Endothelial cell of umbilical vein (primary cell): Measurements from ENCODE around the gene RNF112. TPM values are rescaled to one million over a fixed set of nuclear protein-coding genes. Genes with fewer than 3 reads are reported as not detected.
A peak's percentile ranks its signal among the peaks of the same experiment; 100 is the strongest.
"Not testable (repeated sequence)": the region's sequence is repeated elsewhere in the genome, so short reads cannot be mapped to it uniquely, and the experiment has no call there.

Source experiments
- BruUV-seq: library from RNA; stranded (reverse); fragments of 400-500 nt; replicated peaks from 2 replicates; lab custom pipeline; 2021; lab: Mats Ljungman, UMichigan
- CTCF ChIA-PET: fragments of 300-600, 350-600 bp; sonication (Branson Sonifier 250); formaldehyde crosslinking; loops from one replicate; lab custom pipeline; 2021; ENCODE audit warnings: antibody characterized with exemption, inconsistent platforms; lab: Charles Lee
- POLR2A ChIA-PET: fragments of 300-600, 350-600 bp; sonication (Branson Sonifier 250); formaldehyde crosslinking; loops from one replicate; lab custom pipeline; 2021; ENCODE audit warnings: antibody characterized with exemption, inconsistent platforms; lab: Charles Lee
- DNase-seq: peaks from one replicate; pipeline ENCODE4 v3.0.0-alpha.2; 2011; ENCODE audit warnings: low read depth, low spot score
- FAIRE-seq: peaks from 2 replicates; lab custom pipeline; 2011; peaks lifted over from hg19 to GRCh38; lab: Jason Lieb, UNC
- H2AFZ ChIP-seq: 2 replicates; pipeline ENCODE4 v1.6.0; 2012; ENCODE audit warnings: low read depth, low read length, control low read depth, inconsistent platforms
- H3K27ac ChIP-seq: 2 replicates; pipeline ENCODE4 v1.5.1; 2011; ENCODE audit warnings: low read depth, mild to moderate bottlenecking, control low read depth, low read length, moderate library complexity; ENCODE audit not compliant: insufficient read depth
- H3K27me3 ChIP-seq, 2 experiments: 2 replicates each; pipeline versions ENCODE4 v1.6.0 to v1.6.1; 2011; ENCODE audit warnings: low read length in 2 of 2, mixed read lengths in 1 of 2; ENCODE audit not compliant: control insufficient read depth in 2 of 2, insufficient read depth in 2 of 2
- H3K36me3 ChIP-seq, 2 experiments: 2 replicates in 1 of 2; 3 replicates in 1 of 2; pipeline ENCODE4 v1.5.1; 2011; ENCODE audit warnings: low read length in 2 of 2, mild to moderate bottlenecking in 1 of 2, moderate library complexity in 1 of 2; ENCODE audit not compliant: control insufficient read depth in 2 of 2, insufficient read depth in 2 of 2; ENCODE audit errors: extremely low read depth in 1 of 2
- H3K4me1 ChIP-seq: 3 replicates; pipeline ENCODE4 v1.5.1; 2011; ENCODE audit warnings: mild to moderate bottlenecking, low read length; ENCODE audit not compliant: control insufficient read depth, insufficient read depth; ENCODE audit errors: extremely low read depth
- H3K4me2 ChIP-seq: 2 replicates; pipeline ENCODE4 v1.6.1; 2011; ENCODE audit warnings: low read length, control low read depth, mixed read lengths; ENCODE audit not compliant: insufficient read depth
- H3K4me3 ChIP-seq, 3 experiments: fragments of 200-600 bp in 1 of 3; sonication (generic), shearing (Covaris generic) in 1 of 3; replicated peaks in 1 of 3; 2 replicates each; pipeline ENCODE4 v1.5.1; 2011 to 2016; ENCODE audit warnings: control low read depth in 3 of 3, low read length in 3 of 3, mild to moderate bottlenecking in 2 of 3, inconsistent platforms in 1 of 3, low read depth in 1 of 3, moderate library complexity in 1 of 3; ENCODE audit not compliant: insufficient read depth in 1 of 3
- H3K79me2 ChIP-seq: 2 replicates; pipeline ENCODE4 v1.6.0; 2012; ENCODE audit warnings: low read length, inconsistent platforms; ENCODE audit not compliant: control insufficient read depth, insufficient read depth
- H3K9ac ChIP-seq: replicated peaks from 2 replicates; pipeline ENCODE3; 2011; ENCODE audit warnings: low read length, control low read depth; ENCODE audit not compliant: insufficient read depth; ENCODE audit errors: extremely low read depth
- H3K9me1 ChIP-seq: replicated peaks from 3 replicates; pipeline ENCODE4 v1.6.0; 2011; ENCODE audit warnings: mild to moderate bottlenecking, low read length; ENCODE audit not compliant: control insufficient read depth, insufficient read depth; ENCODE audit errors: extremely low read depth
- H3K9me3 ChIP-seq: replicated peaks from 2 replicates; pipeline ENCODE4 v1.5.1; 2012; ENCODE audit warnings: low read length, inconsistent platforms; ENCODE audit not compliant: control insufficient read depth, insufficient read depth
- H4K20me1 ChIP-seq: replicated peaks from 2 replicates; pipeline ENCODE3; 2011; ENCODE audit warnings: mild to moderate bottlenecking, low read length; ENCODE audit not compliant: control insufficient read depth, insufficient read depth; ENCODE audit errors: extremely low read depth
- EZH2 ChIP-seq: IDR thresholded peaks from 2 replicates; pipeline ENCODE4 v1.6.1; 2012; ENCODE audit warnings: borderline replicate concordance, low read depth, mild to moderate bottlenecking, moderate library complexity, low read length, inconsistent platforms; ENCODE audit not compliant: severe bottlenecking
- FOS ChIP-seq: IDR thresholded peaks from 2 replicates; pipeline ENCODE4 v1.6.1; 2011; ENCODE audit warnings: mild to moderate bottlenecking, low read length, moderate library complexity, borderline replicate concordance; ENCODE audit not compliant: insufficient read depth
- GATA2 ChIP-seq: IDR thresholded peaks from 2 replicates; pipeline ENCODE4 v1.7.0; 2011; ENCODE audit warnings: low read depth, mild to moderate bottlenecking, moderate library complexity, mixed read lengths, low read length; ENCODE audit not compliant: insufficient read length, insufficient read depth
- JUN ChIP-seq: IDR thresholded peaks from 2 replicates; pipeline ENCODE4 v1.6.1; 2011; ENCODE audit warnings: borderline replicate concordance, low read depth; ENCODE audit not compliant: insufficient read length, insufficient read depth
- MYC ChIP-seq: IDR thresholded peaks from one replicate; pipeline ENCODE4 v1.6.1; 2011; ENCODE audit warnings: mild to moderate bottlenecking, low read depth, low read length
- POLR2A ChIP-seq: IDR thresholded peaks from 2 replicates; pipeline ENCODE4 v1.6.1; 2012; ENCODE audit warnings: low read depth, mild to moderate bottlenecking, control low read depth, low read length
- POLR2AphosphoS5 ChIP-seq: IDR thresholded peaks from 2 replicates; pipeline ENCODE4 v1.6.1; 2012; ENCODE audit warnings: low read depth, mild to moderate bottlenecking, control low read depth, low read length, moderate library complexity; ENCODE audit not compliant: insufficient read depth
- dilution Hi-C: fragments of 300-500 bp; cut with MboI; formaldehyde crosslinking; loops from one replicate; pipeline ENCODE4 v1.15.0; 2019; ENCODE audit warnings: low sequenced_read_pairs; ENCODE audit not compliant: extremely low pct_ligation_motif_present
- intact Hi-C: fragments of 100-400 bp; cut with micrococcal nuclease; formaldehyde crosslinking; loops from one replicate; pipeline ENCODE4 v1.10.0; 2022
- polyA plus RNA-seq, 4 experiments: library from polyadenylated mRNA; depleted of rRNA in 3 of 4; stranded (reverse) in 3 of 4; unstranded in 1 of 4; fragments of >200 nt; gene quantifications; 2 replicates each; pipeline versions ENCODE4 v1.2.1 to v1.2.3, GENCODE V29; 2011 to 2012; ENCODE audit warnings: missing spikeins in 1 of 4
- total RNA-seq: library from RNA; stranded (reverse); gene quantifications from 2 replicates; pipeline ENCODE4 v1.2.3, GENCODE V29; 2021
- TF ChIP-seq, protein P1 (sequence below), 2 donors: IDR thresholded peaks; 1 replicate in 1 of 2; 2 replicates in 1 of 2; pipeline ENCODE4 v1.5.1; 2011; ENCODE audit warnings: low read length in 2 of 2, mild to moderate bottlenecking in 2 of 2, moderate library complexity in 2 of 2, control low read depth in 1 of 2, inconsistent platforms in 1 of 2, low read depth in 1 of 2; ENCODE audit not compliant: insufficient read depth in 1 of 2; ENCODE audit errors: extremely low read depth in 1 of 2
- TF ChIP-seq, protein P2 (sequence below): IDR thresholded peaks from 2 replicates; pipeline ENCODE4 v1.6.1; 2011; ENCODE audit not compliant: insufficient read depth, insufficient read length

Gene RNF112
- total and polyA plus RNA-seq, 2 donors (not counting 3 experiments of a cell fraction or from before 2014, with no cell fraction given), result 0.06 to 0.11 TPM

- no peaks in the 10 kb centered on the region for H3K9me1 ChIP-seq
- dilution Hi-C loops, result no loop called here
- H3K9me3 ChIP-seq, result no peaks in the 10 kb centered on the region
- H3K4me3 ChIP-seq, result no peak overlapping the region
- POLR2A ChIA-PET, result no interaction called here
- no peaks in the 10 kb centered on the region for H4K20me1 ChIP-seq
- no peak overlapping the region for H3K9ac ChIP-seq
- no peaks in the 10 kb centered on the region for H3K27me3 ChIP-seq
- DNase-seq, result no peak
- no TSS peak for BruUV-seq
- H3K4me1 ChIP-seq, result peaks cover 2% of the 10 kb centered on the region
- intact Hi-C loops, result no loop called here
- no peak overlapping the region for H3K4me2 ChIP-seq
- CTCF ChIA-PET, result interaction anchor here (1.2 to 2.7 kb wide), 3 partner anchors 9 to 99 kb away, joined by 3 to 7 read pairs (median 4); partner anchors contain the start of gene B9D1
- no peaks in the 10 kb centered on the region for H3K36me3 ChIP-seq
- H2AFZ ChIP-seq, result no peak overlapping the region
- no peak for TF ChIP-seq POLR2A
- no peak for TF ChIP-seq FOS
- TF ChIP-seq EZH2, result no peak
- TF ChIP-seq, protein P1, sequence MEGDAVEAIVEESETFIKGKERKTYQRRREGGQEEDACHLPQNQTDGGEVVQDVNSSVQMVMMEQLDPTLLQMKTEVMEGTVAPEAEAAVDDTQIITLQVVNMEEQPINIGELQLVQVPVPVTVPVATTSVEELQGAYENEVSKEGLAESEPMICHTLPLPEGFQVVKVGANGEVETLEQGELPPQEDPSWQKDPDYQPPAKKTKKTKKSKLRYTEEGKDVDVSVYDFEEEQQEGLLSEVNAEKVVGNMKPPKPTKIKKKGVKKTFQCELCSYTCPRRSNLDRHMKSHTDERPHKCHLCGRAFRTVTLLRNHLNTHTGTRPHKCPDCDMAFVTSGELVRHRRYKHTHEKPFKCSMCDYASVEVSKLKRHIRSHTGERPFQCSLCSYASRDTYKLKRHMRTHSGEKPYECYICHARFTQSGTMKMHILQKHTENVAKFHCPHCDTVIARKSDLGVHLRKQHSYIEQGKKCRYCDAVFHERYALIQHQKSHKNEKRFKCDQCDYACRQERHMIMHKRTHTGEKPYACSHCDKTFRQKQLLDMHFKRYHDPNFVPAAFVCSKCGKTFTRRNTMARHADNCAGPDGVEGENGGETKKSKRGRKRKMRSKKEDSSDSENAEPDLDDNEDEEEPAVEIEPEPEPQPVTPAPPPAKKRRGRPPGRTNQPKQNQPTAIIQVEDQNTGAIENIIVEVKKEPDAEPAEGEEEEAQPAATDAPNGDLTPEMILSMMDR (IDR thresholded peaks at IDR 0.05; ENCODE audit: extremely low read depth in 1 of 2, insufficient read depth in 1 of 2, low read depth in 1 of 2, low read length in 2 of 2), result no peak
- no peak for TF ChIP-seq JUN
- TF ChIP-seq MYC, result no peak
- TF ChIP-seq, protein P2, sequence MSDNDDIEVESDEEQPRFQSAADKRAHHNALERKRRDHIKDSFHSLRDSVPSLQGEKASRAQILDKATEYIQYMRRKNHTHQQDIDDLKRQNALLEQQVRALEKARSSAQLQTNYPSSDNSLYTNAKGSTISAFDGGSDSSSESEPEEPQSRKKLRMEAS, result no peak
- no peak for TF ChIP-seq POLR2AphosphoS5
- TF ChIP-seq GATA2, result no peak
- H3K79me2 ChIP-seq, result no peaks in the 10 kb centered on the region
- no peak overlapping the region for H3K27ac ChIP-seq
- FAIRE-seq, result no peak
These were observed 50.6 kb downstream of the RNF112 start for GRCh38 chr17:19461681-19462080.

DNA sequence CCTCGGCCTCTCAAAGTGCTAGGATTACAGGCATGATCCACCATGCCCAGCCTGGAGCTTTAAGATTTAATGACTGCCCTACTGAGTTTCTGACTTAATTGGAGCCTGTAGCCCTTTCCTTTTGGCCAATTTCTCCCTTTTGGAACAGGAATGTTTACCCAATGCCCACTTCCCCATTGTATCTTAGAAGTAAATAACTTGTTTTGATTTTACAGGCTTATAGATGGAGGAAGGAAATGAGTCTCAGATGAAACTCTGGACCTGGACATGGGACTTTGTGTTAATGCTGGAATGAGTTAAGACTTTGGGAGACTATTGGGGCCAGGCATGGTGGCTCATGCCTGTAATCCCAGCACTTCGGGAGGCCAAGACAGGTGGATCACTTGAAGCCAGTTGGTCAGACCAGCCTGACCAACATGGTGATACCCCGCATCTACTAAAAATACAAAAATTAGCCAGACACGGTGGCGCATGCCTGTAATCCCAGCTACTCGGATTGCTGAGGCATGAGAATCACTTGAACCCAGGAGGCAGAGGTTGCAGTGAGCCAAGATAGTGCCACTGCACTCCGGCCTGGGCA is 51.5 kb downstream of the RNF112 start:
- not testable (repeated sequence) for BruUV-seq

More for the DNA sequence above, 51.5 kb downstream of the RNF112 start:
- intact Hi-C loops, H3K9me1 ChIP-seq, H4K20me1 ChIP-seq, H3K36me3 ChIP-seq, H3K4me3 ChIP-seq, H3K79me2 ChIP-seq, FAIRE-seq, H3K4me2 ChIP-seq, H3K9ac ChIP-seq, POLR2A ChIA-PET, H3K27ac ChIP-seq, H3K4me1 ChIP-seq, H3K9me3 ChIP-seq, H3K27me3 ChIP-seq, dilution Hi-C loops: not testable (repeated sequence)
- CTCF ChIA-PET, result interaction anchor here (1.4 to 2.7 kb wide), 2 partner anchors 16 to 100 kb away, joined by 3 to 7 read pairs; partner anchors contain the start of gene B9D1
- DNase-seq, result peak; percentile 31
- H2AFZ ChIP-seq, result peak overlapping the region; percentile 63
